HG03108 (cell line): ENCODE results near the gene EP400.

ENCODE experiments used
- ATAC-seq: cut with Tn5 transposase; IDR thresholded peaks from one replicate; pipeline ENCODE4 v1.9.1; 2021; ENCODE audit warnings: moderate library complexity; ENCODE audit not compliant: unreplicated experiment

Gene EP400

GRCh38 chr12:132015686-132016430 lies 66.1 kb downstream of the EP400 start:
- no peak for ATAC-seq

GRCh38 chr12:132018193-132018916 lies 68.6 kb downstream of the EP400 start:
- no peak for ATAC-seq

- no peak for ATAC-seq
Measured at GRCh38 chr12:132019891-132020290, 70.1 kb downstream of the EP400 start.

- no peak for ATAC-seq
Measured at GRCh38 chr12:132020292-132020691, 70.5 kb downstream of the EP400 start.

- no peak for ATAC-seq
Measured at GRCh38 chr12:132021031-132021871, 71.5 kb downstream of the EP400 start.

GRCh38 chr12:132021965-132022364 lies 72.2 kb downstream of the EP400 start:
- no peak for ATAC-seq

- no peak for ATAC-seq
Measured at GRCh38 chr12:132023658-132024057, 73.9 kb downstream of the EP400 start.

- ATAC-seq: no peak
Measured at GRCh38 chr12:132024758-132025157, 75.0 kb downstream of the EP400 start.

GRCh38 chr12:132025526-132025925 lies 75.8 kb downstream of the EP400 start:
- ATAC-seq: no peak

GRCh38 chr12:132026061-132026795 lies 76.5 kb downstream of the EP400 start:
- ATAC-seq: no peak

- ATAC-seq: no peak
Measured at GRCh38 chr12:132026796-132027500, 77.2 kb downstream of the EP400 start.

GRCh38 chr12:132027636-132028035 lies 77.9 kb downstream of the EP400 start:
- no peak for ATAC-seq

GRCh38 chr12:132028111-132028510 lies 78.4 kb downstream of the EP400 start:
- ATAC-seq: no peak

- no peak for ATAC-seq
Measured at GRCh38 chr12:132029503-132030300, 80.0 kb downstream of the EP400 start.

- no peak for ATAC-seq
Measured at GRCh38 chr12:132030367-132031038, 80.8 kb downstream of the EP400 start.

GRCh38 chr12:132033627-132034026 lies 83.9 kb downstream of the EP400 start:
- ATAC-seq: no peak

- ATAC-seq: no peak
Measured at GRCh38 chr12:132036063-132036683, 86.4 kb downstream of the EP400 start.

GRCh38 chr12:132040906-132041606 lies 91.3 kb downstream of the EP400 start:
- ATAC-seq: no peak
